K562 (cell line): Measurements from ENCODE around the gene ROR2.
"Not testable (repeated sequence)": the region's sequence is repeated elsewhere in the genome, so short reads cannot be mapped to it uniquely, and the experiment has no call there.

Experiments
- GABPA ChIP-seq: fragments of 200-800 bp; sonication (Bioruptor generic); conservative IDR thresholded peaks from 2 replicates; pipeline ENCODE4 v1.6.1; 2016; ENCODE audit warnings: low read depth, missing genetic modification characterization, missing compliant biosample characterization
- GTF2F1 ChIP-seq: IDR thresholded peaks from 2 replicates; pipeline ENCODE4 v1.6.1; 2011; ENCODE audit warnings: low read depth, low read length, improper control_type of control experiment
- RBBP5 ChIP-seq: fragments of 200-600 bp; sonication (generic); IDR thresholded peaks from 2 replicates; pipeline ENCODE4 v1.6.1; 2012; ENCODE audit warnings: borderline replicate concordance, mild to moderate bottlenecking, low read length, control low read depth, inconsistent platforms; ENCODE audit not compliant: insufficient read depth, poor library complexity, severe bottlenecking
- TF ChIP-seq, protein P1 (sequence below): fragments of 450-650 bp; formaldehyde crosslinking; IDR thresholded peaks from 2 replicates; pipeline ENCODE4 v1.4.0; 2020; ENCODE audit warnings: mild to moderate bottlenecking, moderate library complexity
- TF ChIP-seq, protein P2 (sequence below): fragments of 250-450 bp; sonication (Bioruptor Pico); IDR thresholded peaks from 2 replicates; pipeline ENCODE4 v1.5.1; 2021; ENCODE audit warnings: mild to moderate bottlenecking
- TF ChIP-seq, protein P3 (sequence below), 3 experiments: IDR thresholded peaks in 2 of 3; conservative IDR thresholded peaks in 1 of 3; 2 replicates each; pipeline ENCODE4 v1.5.1; 2011 to 2012; ENCODE audit warnings: low read length in 3 of 3, mild to moderate bottlenecking in 3 of 3, control low read depth in 2 of 3, improper control_type of control experiment in 1 of 3, inconsistent platforms in 1 of 3, low read depth in 1 of 3, mixed read lengths in 1 of 3, moderate library complexity in 1 of 3; ENCODE audit not compliant: insufficient read depth in 2 of 3

DNA sequence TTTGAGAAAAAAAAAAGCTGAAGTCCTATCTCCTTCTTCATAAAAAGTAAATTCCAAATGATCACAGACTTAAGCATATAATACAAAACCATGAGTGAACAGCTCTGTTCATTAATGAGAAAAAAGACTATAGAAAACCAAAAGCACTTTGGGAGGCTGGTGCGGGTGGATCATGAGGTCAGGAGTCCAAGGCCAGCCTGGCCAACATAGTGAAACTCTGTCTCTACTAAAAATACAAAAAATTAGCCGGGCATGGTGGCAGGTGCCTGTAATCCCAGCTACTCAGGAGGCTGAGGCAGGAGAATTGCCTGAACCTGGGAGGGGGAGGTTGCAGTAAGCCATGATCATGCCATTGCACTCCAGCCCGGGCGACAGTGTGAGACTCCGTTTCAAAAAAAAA, 156.7 kb downstream of the ROR2 start:
- TF ChIP-seq, protein P1, sequence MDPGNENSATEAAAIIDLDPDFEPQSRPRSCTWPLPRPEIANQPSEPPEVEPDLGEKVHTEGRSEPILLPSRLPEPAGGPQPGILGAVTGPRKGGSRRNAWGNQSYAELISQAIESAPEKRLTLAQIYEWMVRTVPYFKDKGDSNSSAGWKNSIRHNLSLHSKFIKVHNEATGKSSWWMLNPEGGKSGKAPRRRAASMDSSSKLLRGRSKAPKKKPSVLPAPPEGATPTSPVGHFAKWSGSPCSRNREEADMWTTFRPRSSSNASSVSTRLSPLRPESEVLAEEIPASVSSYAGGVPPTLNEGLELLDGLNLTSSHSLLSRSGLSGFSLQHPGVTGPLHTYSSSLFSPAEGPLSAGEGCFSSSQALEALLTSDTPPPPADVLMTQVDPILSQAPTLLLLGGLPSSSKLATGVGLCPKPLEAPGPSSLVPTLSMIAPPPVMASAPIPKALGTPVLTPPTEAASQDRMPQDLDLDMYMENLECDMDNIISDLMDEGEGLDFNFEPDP = not testable (repeated sequence)
- TF ChIP-seq, protein P2, sequence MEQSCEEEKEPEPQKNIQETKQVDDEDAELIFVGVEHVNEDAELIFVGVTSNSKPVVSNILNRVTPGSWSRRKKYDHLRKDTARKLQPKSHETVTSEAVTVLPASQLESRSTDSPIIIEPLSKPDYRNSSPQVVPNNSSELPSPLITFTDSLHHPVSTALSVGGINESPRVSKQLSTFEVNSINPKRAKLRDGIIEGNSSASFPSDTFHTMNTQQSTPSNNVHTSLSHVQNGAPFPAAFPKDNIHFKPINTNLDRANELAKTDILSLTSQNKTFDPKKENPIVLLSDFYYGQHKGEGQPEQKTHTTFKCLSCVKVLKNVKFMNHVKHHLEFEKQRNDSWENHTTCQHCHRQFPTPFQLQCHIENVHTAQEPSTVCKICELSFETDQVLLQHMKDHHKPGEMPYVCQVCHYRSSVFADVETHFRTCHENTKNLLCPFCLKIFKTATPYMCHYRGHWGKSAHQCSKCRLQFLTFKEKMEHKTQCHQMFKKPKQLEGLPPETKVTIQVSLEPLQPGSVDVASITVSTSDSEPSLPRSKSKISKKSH = not testable (repeated sequence)
- not testable (repeated sequence) for TF ChIP-seq GTF2F1; GABPA (tag); RBBP5
- TF ChIP-seq, protein P3, sequence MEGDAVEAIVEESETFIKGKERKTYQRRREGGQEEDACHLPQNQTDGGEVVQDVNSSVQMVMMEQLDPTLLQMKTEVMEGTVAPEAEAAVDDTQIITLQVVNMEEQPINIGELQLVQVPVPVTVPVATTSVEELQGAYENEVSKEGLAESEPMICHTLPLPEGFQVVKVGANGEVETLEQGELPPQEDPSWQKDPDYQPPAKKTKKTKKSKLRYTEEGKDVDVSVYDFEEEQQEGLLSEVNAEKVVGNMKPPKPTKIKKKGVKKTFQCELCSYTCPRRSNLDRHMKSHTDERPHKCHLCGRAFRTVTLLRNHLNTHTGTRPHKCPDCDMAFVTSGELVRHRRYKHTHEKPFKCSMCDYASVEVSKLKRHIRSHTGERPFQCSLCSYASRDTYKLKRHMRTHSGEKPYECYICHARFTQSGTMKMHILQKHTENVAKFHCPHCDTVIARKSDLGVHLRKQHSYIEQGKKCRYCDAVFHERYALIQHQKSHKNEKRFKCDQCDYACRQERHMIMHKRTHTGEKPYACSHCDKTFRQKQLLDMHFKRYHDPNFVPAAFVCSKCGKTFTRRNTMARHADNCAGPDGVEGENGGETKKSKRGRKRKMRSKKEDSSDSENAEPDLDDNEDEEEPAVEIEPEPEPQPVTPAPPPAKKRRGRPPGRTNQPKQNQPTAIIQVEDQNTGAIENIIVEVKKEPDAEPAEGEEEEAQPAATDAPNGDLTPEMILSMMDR (IDR thresholded peaks at IDR 0.05 in 2 of 3, conservative IDR thresholded peaks at IDR 0.05 in 1 of 3; ENCODE audit: insufficient read depth in 2 of 3, low read depth in 1 of 3, low read length in 3 of 3) = not testable (repeated sequence)
